Gastroesophageal sphincter (tissue), 3 donors: ENCODE measurements around the gene LGALS13.

ENCODE experiments used
- CTCF ChIP-seq, 4 experiments: fragments of 200-600 bp in 2 of 4; fragments of 450-650 bp in 2 of 4; sonication (generic) in 1 of 4; IDR thresholded peaks; one replicate each; pipeline ENCODE4 v1.5.1; 2017 to 2019; ENCODE audit warnings: antibody characterized with exemption in 4 of 4, mild to moderate bottlenecking in 2 of 4, moderate library complexity in 2 of 4
- EP300 ChIP-seq: sonication (generic); formaldehyde crosslinking; IDR thresholded peaks from one replicate; pipeline ENCODE4 v1.6.1; 2017; ENCODE audit warnings: antibody characterized with exemption, mild to moderate bottlenecking
- POLR2A ChIP-seq, 2 donors: fragments of 450-650 bp; IDR thresholded peaks; one replicate each; pipeline ENCODE4 v1.6.1; 2017; ENCODE audit warnings: antibody characterized with exemption in 2 of 2, mild to moderate bottlenecking in 2 of 2, moderate library complexity in 1 of 2
- POLR2AphosphoS5 ChIP-seq: sonication (generic); formaldehyde crosslinking; IDR thresholded peaks from one replicate; pipeline ENCODE4 v1.6.1; 2017; ENCODE audit warnings: antibody characterized with exemption

DNA sequence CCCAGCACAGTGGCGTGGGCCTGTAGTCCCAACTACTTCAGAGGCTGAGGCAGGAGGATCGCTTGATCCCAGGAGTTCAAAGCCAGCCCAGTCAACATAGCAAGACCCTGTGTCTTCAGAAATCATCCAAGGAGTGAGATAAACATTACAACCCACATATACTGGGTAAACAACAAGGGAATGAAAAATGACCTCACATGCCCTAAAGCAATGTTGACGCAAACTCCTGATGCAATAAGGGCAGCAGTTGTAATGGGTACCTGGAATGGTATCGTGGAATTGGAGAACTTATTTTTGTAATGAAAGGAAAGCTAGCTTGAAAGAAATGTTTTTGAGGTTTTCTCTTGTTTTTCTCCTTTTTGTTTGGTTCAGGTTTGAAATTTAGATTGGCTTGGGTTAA is 28.9 kb downstream of the LGALS13 start:
- no peak for TF ChIP-seq POLR2A (IDR thresholded peaks at IDR 0.05)
- TF ChIP-seq CTCF (IDR thresholded peaks at IDR 0.05), result no peak
- TF ChIP-seq POLR2AphosphoS5, result no peak
- no peak for TF ChIP-seq EP300
